HEK293 (cell line): Measurements from ENCODE around the gene SYN1.
A peak's percentile ranks its signal among the peaks of the same experiment; 100 is the strongest.

Experiments
- BCL11A ChIP-seq: fragments of 450-650 bp; formaldehyde crosslinking; IDR thresholded peaks from 2 replicates; pipeline ENCODE4 v1.5.1; 2016; ENCODE audit warnings: low read depth, missing biosample characterization, missing genetic modification characterization
- FEZF1 ChIP-seq: fragments of 450-650 bp; formaldehyde crosslinking; IDR thresholded peaks from 2 replicates; pipeline ENCODE4 v1.5.1; 2016; ENCODE audit warnings: missing biosample characterization, missing genetic modification characterization
- HOXC10 ChIP-seq: sonication (generic); formaldehyde crosslinking; IDR thresholded peaks from 2 replicates; pipeline ENCODE4 v1.8.1; 2023; ENCODE audit warnings: mild to moderate bottlenecking, missing genetic modification reagents
- MEIS1 ChIP-seq: sonication (generic); formaldehyde crosslinking; IDR thresholded peaks from 2 replicates; pipeline ENCODE4 v1.8.1; 2022; ENCODE audit warnings: missing genetic modification reagents, mild to moderate bottlenecking, borderline replicate concordance
- SP3 ChIP-seq: fragments of 450-650 bp; formaldehyde crosslinking; IDR thresholded peaks from 2 replicates; pipeline ENCODE4 v1.5.1; 2016; ENCODE audit warnings: missing biosample characterization, missing genetic modification characterization
- ZFHX2 ChIP-seq: fragments of 450-650 bp; formaldehyde crosslinking; conservative IDR thresholded peaks from 2 replicates; pipeline ENCODE4 v1.5.1; 2016; ENCODE audit warnings: missing biosample characterization, missing genetic modification characterization
- ZNF146 ChIP-seq: fragments of 450-650 bp; formaldehyde crosslinking; IDR thresholded peaks from 2 replicates; pipeline ENCODE4 v1.5.1; 2016; ENCODE audit warnings: missing biosample characterization, missing genetic modification characterization
- ZNF175 ChIP-seq: fragments of 450-650 bp; formaldehyde crosslinking; IDR thresholded peaks from 2 replicates; pipeline ENCODE4 v1.5.1; 2016; ENCODE audit warnings: missing biosample characterization, missing genetic modification characterization
- ZNF221 ChIP-seq: fragments of 450-650 bp; formaldehyde crosslinking; IDR thresholded peaks from 2 replicates; pipeline ENCODE4 v1.5.1; 2017; ENCODE audit warnings: missing biosample characterization, missing genetic modification characterization, borderline replicate concordance
- ZNF223 ChIP-seq: fragments of 450-650 bp; formaldehyde crosslinking; IDR thresholded peaks from 2 replicates; pipeline ENCODE4 v1.5.1; 2016; ENCODE audit warnings: missing biosample characterization, missing genetic modification characterization
- ZNF24 ChIP-seq: fragments of 450-650 bp; formaldehyde crosslinking; IDR thresholded peaks from 2 replicates; pipeline ENCODE4 v1.5.1; 2016; ENCODE audit warnings: missing biosample characterization, missing genetic modification characterization
- ZNF248 ChIP-seq: fragments of 450-650 bp; formaldehyde crosslinking; IDR thresholded peaks from 2 replicates; pipeline ENCODE4 v1.5.1; 2017; ENCODE audit warnings: missing biosample characterization, missing genetic modification characterization
- ZNF266 ChIP-seq: fragments of 450-650 bp; formaldehyde crosslinking; IDR thresholded peaks from 2 replicates; pipeline ENCODE4 v1.5.1; 2016; ENCODE audit warnings: missing biosample characterization, missing genetic modification characterization, low read depth
- ZNF37A ChIP-seq: fragments of 450-650 bp; IDR thresholded peaks from 2 replicates; pipeline ENCODE4 v1.5.1; 2018; ENCODE audit warnings: missing biosample characterization, missing genetic modification characterization
- ZNF416 ChIP-seq: fragments of 450-650 bp; formaldehyde crosslinking; IDR thresholded peaks from 2 replicates; pipeline ENCODE4 v1.5.1; 2016; ENCODE audit warnings: missing biosample characterization, missing genetic modification characterization
- ZNF423 ChIP-seq: fragments of 450-650 bp; formaldehyde crosslinking; IDR thresholded peaks from 2 replicates; pipeline ENCODE4 v1.5.1; 2016; ENCODE audit warnings: missing biosample characterization, missing genetic modification characterization
- ZNF529 ChIP-seq: fragments of 450-650 bp; formaldehyde crosslinking; IDR thresholded peaks from 2 replicates; pipeline ENCODE4 v1.5.1; 2017; ENCODE audit warnings: missing genetic modification characterization, missing biosample characterization; ENCODE audit not compliant: insufficient replicate concordance
- ZNF530 ChIP-seq: fragments of 450-650 bp; formaldehyde crosslinking; IDR thresholded peaks from 2 replicates; pipeline ENCODE4 v1.5.1; 2016; ENCODE audit warnings: low read depth, missing biosample characterization, missing genetic modification characterization
- ZNF658 ChIP-seq: fragments of 450-650 bp; formaldehyde crosslinking; IDR thresholded peaks from 2 replicates; pipeline ENCODE4; 2016; ENCODE audit warnings: missing biosample characterization, missing genetic modification characterization
- ZNF660 ChIP-seq: fragments of 450-650 bp; IDR thresholded peaks from 2 replicates; pipeline ENCODE4 v1.5.1; 2018; ENCODE audit warnings: missing biosample characterization, mild to moderate bottlenecking, missing genetic modification characterization
- ZNF670 ChIP-seq: fragments of 450-650 bp; formaldehyde crosslinking; IDR thresholded peaks from 2 replicates; pipeline ENCODE4 v1.5.1; 2016; ENCODE audit warnings: missing biosample characterization, missing genetic modification characterization, low read depth
- ZNF701 ChIP-seq: fragments of 450-650 bp; formaldehyde crosslinking; IDR thresholded peaks from 2 replicates; pipeline ENCODE4 v1.5.1; 2016; ENCODE audit warnings: missing biosample characterization, missing genetic modification characterization
- ZNF707 ChIP-seq: fragments of 450-650 bp; formaldehyde crosslinking; IDR thresholded peaks from 2 replicates; pipeline ENCODE4 v1.5.1; 2016; ENCODE audit warnings: missing biosample characterization, missing genetic modification characterization
- ZNF776 ChIP-seq: fragments of 450-650 bp; formaldehyde crosslinking; IDR thresholded peaks from 2 replicates; pipeline ENCODE4 v1.5.0; 2017; ENCODE audit warnings: missing biosample characterization, missing genetic modification characterization, borderline replicate concordance
- ZSCAN30 ChIP-seq: fragments of 450-650 bp; IDR thresholded peaks from 2 replicates; pipeline ENCODE4 v1.5.1; 2018; ENCODE audit warnings: missing biosample characterization, mild to moderate bottlenecking, missing genetic modification characterization, moderate library complexity
- TF ChIP-seq, protein P1 (sequence below): fragments of 450-650 bp; formaldehyde crosslinking; IDR thresholded peaks from 2 replicates; pipeline ENCODE4 v1.5.1; 2016; ENCODE audit warnings: missing biosample characterization, missing genetic modification characterization
- TF ChIP-seq, protein P2 (sequence below): fragments of 450-650 bp; IDR thresholded peaks from 2 replicates; pipeline ENCODE4 v1.5.1; 2018; ENCODE audit warnings: missing biosample characterization, mild to moderate bottlenecking, missing genetic modification characterization
- TF ChIP-seq, protein P3 (sequence below): fragments of 450-650 bp; formaldehyde crosslinking; IDR thresholded peaks from 2 replicates; pipeline ENCODE4 v1.5.1; 2016; ENCODE audit warnings: missing biosample characterization, missing genetic modification characterization
- TF ChIP-seq, protein P4 (sequence below): fragments of 450-650 bp; formaldehyde crosslinking; IDR thresholded peaks from 2 replicates; pipeline ENCODE4 v1.5.1; 2016; ENCODE audit warnings: missing biosample characterization, missing genetic modification characterization, borderline replicate concordance
- TF ChIP-seq, protein P5 (sequence below): fragments of 450-650 bp; formaldehyde crosslinking; IDR thresholded peaks from 2 replicates; pipeline ENCODE4 v1.5.1; 2016; ENCODE audit warnings: missing biosample characterization, missing genetic modification characterization

SYN1 gene

DNA sequence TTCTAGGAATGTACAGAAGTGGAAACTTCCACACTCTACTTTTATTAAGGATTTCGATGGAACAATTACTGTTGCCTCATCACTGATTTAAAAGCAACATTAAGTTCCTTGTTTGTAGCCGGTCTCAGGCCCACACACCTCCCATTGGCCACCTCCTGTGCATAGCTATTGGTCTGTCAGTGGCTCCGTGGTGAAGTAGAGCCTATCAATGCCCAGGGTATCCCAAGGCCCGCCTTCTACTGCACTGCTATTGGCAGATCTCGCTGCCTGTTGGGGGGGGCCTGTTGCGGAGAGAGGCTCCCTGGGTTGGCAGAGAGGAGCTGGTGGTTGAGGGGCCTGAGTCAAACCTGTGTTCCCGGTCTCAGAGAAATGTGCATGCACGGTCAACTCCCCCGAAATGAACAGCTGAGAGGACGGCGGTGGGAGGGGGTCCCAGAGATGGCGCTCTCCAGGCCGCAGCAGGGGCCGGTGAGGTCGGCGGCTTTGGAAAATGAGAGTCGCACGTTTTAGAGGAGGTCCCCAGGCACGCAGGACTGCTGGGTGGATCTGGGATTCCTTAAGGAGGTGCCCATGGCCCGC is 63.5 kb downstream of the SYN1 start (continued):
- TF ChIP-seq ZNF670 (tag by site-specific recombination) = no peak
- no peak for TF ChIP-seq ZNF707 (tag by site-specific recombination)
- no peak for TF ChIP-seq MEIS1
- TF ChIP-seq FEZF1 (tag by site-specific recombination) = no peak
- no peak for TF ChIP-seq ZFHX2 (tag by site-specific recombination)
- TF ChIP-seq, protein P1, sequence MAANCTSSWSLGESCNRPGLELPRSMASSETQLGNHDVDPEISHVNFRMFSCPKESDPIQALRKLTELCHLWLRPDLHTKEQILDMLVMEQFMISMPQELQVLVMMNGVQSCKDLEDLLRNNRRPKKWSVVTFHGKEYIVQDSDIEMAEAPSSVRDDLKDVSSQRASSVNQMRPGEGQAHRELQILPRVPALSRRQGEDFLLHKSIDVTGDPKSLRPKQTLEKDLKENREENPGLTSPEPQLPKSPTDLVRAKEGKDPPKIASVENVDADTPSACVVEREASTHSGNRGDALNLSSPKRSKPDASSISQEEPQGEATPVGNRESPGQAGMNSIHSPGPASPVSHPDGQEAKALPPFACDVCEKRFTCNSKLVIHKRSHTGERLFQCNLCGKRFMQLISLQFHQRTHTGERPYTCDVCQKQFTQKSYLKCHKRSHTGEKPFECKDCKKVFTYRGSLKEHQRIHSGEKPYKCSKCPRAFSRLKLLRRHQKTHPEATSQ (tag by site-specific recombination) = no peak
- TF ChIP-seq ZNF37A (tag by site-specific recombination) = no peak
- no peak for TF ChIP-seq ZNF266 (tag by site-specific recombination)
- TF ChIP-seq BCL11A = no peak
- no peak for TF ChIP-seq HOXC10 (CRISPR knock-in tag)
- no peak for TF ChIP-seq ZNF175 (tag by site-specific recombination)
- TF ChIP-seq ZNF146 (tag by site-specific recombination) = no peak
- TF ChIP-seq ZNF221 = no peak
- TF ChIP-seq ZNF776 (tag by site-specific recombination) = no peak
- TF ChIP-seq ZNF701 = no peak
- TF ChIP-seq ZNF248 = no peak
- no peak for TF ChIP-seq ZNF530 (tag by site-specific recombination)
- peak; percentile 62; the same call in 1 of the 2 replicates for TF ChIP-seq ZNF660 (tag by site-specific recombination)
- no peak for TF ChIP-seq ZSCAN30
- TF ChIP-seq, protein P2, sequence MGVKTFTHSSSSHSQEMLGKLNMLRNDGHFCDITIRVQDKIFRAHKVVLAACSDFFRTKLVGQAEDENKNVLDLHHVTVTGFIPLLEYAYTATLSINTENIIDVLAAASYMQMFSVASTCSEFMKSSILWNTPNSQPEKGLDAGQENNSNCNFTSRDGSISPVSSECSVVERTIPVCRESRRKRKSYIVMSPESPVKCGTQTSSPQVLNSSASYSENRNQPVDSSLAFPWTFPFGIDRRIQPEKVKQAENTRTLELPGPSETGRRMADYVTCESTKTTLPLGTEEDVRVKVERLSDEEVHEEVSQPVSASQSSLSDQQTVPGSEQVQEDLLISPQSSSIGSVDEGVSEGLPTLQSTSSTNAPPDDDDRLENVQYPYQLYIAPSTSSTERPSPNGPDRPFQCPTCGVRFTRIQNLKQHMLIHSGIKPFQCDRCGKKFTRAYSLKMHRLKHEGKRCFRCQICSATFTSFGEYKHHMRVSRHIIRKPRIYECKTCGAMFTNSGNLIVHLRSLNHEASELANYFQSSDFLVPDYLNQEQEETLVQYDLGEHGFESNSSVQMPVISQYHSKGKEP (tag by site-specific recombination) = no peak
- TF ChIP-seq, protein P3, sequence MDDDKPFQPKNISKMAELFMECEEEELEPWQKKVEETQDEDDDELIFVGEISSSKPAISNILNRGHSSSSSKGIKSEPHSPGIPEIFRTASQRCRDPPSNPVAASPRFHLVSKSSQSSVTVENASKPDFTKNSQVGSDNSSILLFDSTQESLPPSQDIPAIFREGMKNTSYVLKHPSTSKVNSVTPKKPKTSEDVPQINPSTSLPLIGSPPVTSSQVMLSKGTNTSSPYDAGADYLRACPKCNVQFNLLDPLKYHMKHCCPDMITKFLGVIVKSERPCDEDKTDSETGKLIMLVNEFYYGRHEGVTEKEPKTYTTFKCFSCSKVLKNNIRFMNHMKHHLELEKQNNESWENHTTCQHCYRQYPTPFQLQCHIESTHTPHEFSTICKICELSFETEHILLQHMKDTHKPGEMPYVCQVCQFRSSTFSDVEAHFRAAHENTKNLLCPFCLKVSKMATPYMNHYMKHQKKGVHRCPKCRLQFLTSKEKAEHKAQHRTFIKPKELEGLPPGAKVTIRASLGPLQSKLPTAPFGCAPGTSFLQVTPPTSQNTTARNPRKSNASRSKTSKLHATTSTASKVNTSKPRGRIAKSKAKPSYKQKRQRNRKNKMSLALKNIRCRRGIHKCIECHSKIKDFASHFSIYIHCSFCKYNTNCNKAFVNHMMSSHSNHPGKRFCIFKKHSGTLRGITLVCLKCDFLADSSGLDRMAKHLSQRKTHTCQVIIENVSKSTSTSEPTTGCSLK (tag by site-specific recombination) = no peak
- TF ChIP-seq, protein P4, sequence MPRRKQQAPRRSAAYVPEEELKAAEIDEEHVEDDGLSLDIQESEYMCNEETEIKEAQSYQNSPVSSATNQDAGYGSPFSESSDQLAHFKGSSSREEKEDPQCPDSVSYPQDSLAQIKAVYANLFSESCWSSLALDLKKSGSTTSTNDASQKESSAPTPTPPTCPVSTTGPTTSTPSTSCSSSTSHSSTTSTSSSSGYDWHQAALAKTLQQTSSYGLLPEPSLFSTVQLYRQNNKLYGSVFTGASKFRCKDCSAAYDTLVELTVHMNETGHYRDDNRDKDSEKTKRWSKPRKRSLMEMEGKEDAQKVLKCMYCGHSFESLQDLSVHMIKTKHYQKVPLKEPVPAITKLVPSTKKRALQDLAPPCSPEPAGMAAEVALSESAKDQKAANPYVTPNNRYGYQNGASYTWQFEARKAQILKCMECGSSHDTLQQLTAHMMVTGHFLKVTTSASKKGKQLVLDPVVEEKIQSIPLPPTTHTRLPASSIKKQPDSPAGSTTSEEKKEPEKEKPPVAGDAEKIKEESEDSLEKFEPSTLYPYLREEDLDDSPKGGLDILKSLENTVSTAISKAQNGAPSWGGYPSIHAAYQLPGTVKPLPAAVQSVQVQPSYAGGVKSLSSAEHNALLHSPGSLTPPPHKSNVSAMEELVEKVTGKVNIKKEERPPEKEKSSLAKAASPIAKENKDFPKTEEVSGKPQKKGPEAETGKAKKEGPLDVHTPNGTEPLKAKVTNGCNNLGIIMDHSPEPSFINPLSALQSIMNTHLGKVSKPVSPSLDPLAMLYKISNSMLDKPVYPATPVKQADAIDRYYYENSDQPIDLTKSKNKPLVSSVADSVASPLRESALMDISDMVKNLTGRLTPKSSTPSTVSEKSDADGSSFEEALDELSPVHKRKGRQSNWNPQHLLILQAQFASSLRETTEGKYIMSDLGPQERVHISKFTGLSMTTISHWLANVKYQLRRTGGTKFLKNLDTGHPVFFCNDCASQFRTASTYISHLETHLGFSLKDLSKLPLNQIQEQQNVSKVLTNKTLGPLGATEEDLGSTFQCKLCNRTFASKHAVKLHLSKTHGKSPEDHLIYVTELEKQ (tag by site-specific recombination) = no peak
- TF ChIP-seq SP3 (tag by site-specific recombination) = peak; percentile 46; the same call in 1 of the 2 replicates
- no peak for TF ChIP-seq ZNF529 (tag by site-specific recombination)
- TF ChIP-seq ZNF423 = no peak
- TF ChIP-seq, protein P5, sequence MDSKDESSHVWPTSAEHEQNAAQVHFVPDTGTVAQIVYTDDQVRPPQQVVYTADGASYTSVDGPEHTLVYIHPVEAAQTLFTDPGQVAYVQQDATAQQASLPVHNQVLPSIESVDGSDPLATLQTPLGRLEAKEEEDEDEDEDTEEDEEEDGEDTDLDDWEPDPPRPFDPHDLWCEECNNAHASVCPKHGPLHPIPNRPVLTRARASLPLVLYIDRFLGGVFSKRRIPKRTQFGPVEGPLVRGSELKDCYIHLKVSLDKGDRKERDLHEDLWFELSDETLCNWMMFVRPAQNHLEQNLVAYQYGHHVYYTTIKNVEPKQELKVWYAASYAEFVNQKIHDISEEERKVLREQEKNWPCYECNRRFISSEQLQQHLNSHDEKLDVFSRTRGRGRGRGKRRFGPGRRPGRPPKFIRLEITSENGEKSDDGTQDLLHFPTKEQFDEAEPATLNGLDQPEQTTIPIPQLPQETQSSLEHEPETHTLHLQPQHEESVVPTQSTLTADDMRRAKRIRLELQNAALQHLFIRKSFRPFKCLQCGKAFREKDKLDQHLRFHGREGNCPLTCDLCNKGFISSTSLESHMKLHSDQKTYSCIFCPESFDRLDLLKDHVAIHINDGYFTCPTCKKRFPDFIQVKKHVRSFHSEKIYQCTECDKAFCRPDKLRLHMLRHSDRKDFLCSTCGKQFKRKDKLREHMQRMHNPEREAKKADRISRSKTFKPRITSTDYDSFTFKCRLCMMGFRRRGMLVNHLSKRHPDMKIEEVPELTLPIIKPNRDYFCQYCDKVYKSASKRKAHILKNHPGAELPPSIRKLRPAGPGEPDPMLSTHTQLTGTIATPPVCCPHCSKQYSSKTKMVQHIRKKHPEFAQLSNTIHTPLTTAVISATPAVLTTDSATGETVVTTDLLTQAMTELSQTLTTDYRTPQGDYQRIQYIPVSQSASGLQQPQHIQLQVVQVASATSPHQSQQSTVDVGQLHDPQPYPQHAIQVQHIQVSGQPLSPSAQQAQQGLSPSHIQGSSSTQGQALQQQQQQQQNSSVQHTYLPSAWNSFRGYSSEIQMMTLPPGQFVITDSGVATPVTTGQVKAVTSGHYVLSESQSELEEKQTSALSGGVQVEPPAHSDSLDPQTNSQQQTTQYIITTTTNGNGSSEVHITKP = 0 out of 2 replicates have a peak, but pooled peaks have one; percentile 7
- no peak for TF ChIP-seq ZNF416
- no peak for TF ChIP-seq ZNF24 (tag by site-specific recombination)
- TF ChIP-seq ZNF658 (tag by site-specific recombination) = no peak
- TF ChIP-seq ZNF223 = no peak
